Endothelial cell of umbilical vein (primary cell): ENCODE results near the gene KLHL36. TPM values are rescaled to one million over a fixed set of nuclear protein-coding genes. Genes with fewer than 3 reads are reported as not detected.

ENCODE experiments used
- BruUV-seq: library from RNA; stranded (reverse); fragments of 400-500 nt; replicated peaks from 2 replicates; lab custom pipeline; 2021; lab: Mats Ljungman, UMichigan
- CTCF ChIA-PET: fragments of 300-600, 350-600 bp; sonication (Branson Sonifier 250); formaldehyde crosslinking; loops from one replicate; lab custom pipeline; 2021; ENCODE audit warnings: antibody characterized with exemption, inconsistent platforms; lab: Charles Lee
- POLR2A ChIA-PET: fragments of 300-600, 350-600 bp; sonication (Branson Sonifier 250); formaldehyde crosslinking; loops from one replicate; lab custom pipeline; 2021; ENCODE audit warnings: antibody characterized with exemption, inconsistent platforms; lab: Charles Lee
- DNase-seq: peaks from one replicate; pipeline ENCODE4 v3.0.0-alpha.2; 2011; ENCODE audit warnings: low read depth, low spot score
- FAIRE-seq: peaks from 2 replicates; lab custom pipeline; 2011; peaks lifted over from hg19 to GRCh38; lab: Jason Lieb, UNC
- H2AFZ ChIP-seq: 2 replicates; pipeline ENCODE4 v1.6.0; 2012; ENCODE audit warnings: low read depth, low read length, control low read depth, inconsistent platforms
- H3K27ac ChIP-seq: 2 replicates; pipeline ENCODE4 v1.5.1; 2011; ENCODE audit warnings: low read depth, mild to moderate bottlenecking, control low read depth, low read length, moderate library complexity; ENCODE audit not compliant: insufficient read depth
- H3K27me3 ChIP-seq, 2 experiments: 2 replicates each; pipeline versions ENCODE4 v1.6.0 to v1.6.1; 2011; ENCODE audit warnings: low read length in 2 of 2, mixed read lengths in 1 of 2; ENCODE audit not compliant: control insufficient read depth in 2 of 2, insufficient read depth in 2 of 2
- H3K36me3 ChIP-seq, 2 experiments: 2 replicates in 1 of 2; 3 replicates in 1 of 2; pipeline ENCODE4 v1.5.1; 2011; ENCODE audit warnings: low read length in 2 of 2, mild to moderate bottlenecking in 1 of 2, moderate library complexity in 1 of 2; ENCODE audit not compliant: control insufficient read depth in 2 of 2, insufficient read depth in 2 of 2; ENCODE audit errors: extremely low read depth in 1 of 2
- H3K4me1 ChIP-seq: 3 replicates; pipeline ENCODE4 v1.5.1; 2011; ENCODE audit warnings: mild to moderate bottlenecking, low read length; ENCODE audit not compliant: control insufficient read depth, insufficient read depth; ENCODE audit errors: extremely low read depth
- H3K4me2 ChIP-seq: 2 replicates; pipeline ENCODE4 v1.6.1; 2011; ENCODE audit warnings: low read length, control low read depth, mixed read lengths; ENCODE audit not compliant: insufficient read depth
- H3K4me3 ChIP-seq, 3 experiments: fragments of 200-600 bp in 1 of 3; sonication (generic), shearing (Covaris generic) in 1 of 3; replicated peaks in 1 of 3; 2 replicates each; pipeline ENCODE4 v1.5.1; 2011 to 2016; ENCODE audit warnings: control low read depth in 3 of 3, low read length in 3 of 3, mild to moderate bottlenecking in 2 of 3, inconsistent platforms in 1 of 3, low read depth in 1 of 3, moderate library complexity in 1 of 3; ENCODE audit not compliant: insufficient read depth in 1 of 3
- H3K79me2 ChIP-seq: 2 replicates; pipeline ENCODE4 v1.6.0; 2012; ENCODE audit warnings: low read length, inconsistent platforms; ENCODE audit not compliant: control insufficient read depth, insufficient read depth
- H3K9ac ChIP-seq: replicated peaks from 2 replicates; pipeline ENCODE3; 2011; ENCODE audit warnings: low read length, control low read depth; ENCODE audit not compliant: insufficient read depth; ENCODE audit errors: extremely low read depth
- H3K9me1 ChIP-seq: replicated peaks from 3 replicates; pipeline ENCODE4 v1.6.0; 2011; ENCODE audit warnings: mild to moderate bottlenecking, low read length; ENCODE audit not compliant: control insufficient read depth, insufficient read depth; ENCODE audit errors: extremely low read depth
- H3K9me3 ChIP-seq: replicated peaks from 2 replicates; pipeline ENCODE4 v1.5.1; 2012; ENCODE audit warnings: low read length, inconsistent platforms; ENCODE audit not compliant: control insufficient read depth, insufficient read depth
- H4K20me1 ChIP-seq: replicated peaks from 2 replicates; pipeline ENCODE3; 2011; ENCODE audit warnings: mild to moderate bottlenecking, low read length; ENCODE audit not compliant: control insufficient read depth, insufficient read depth; ENCODE audit errors: extremely low read depth
- EZH2 ChIP-seq: IDR thresholded peaks from 2 replicates; pipeline ENCODE4 v1.6.1; 2012; ENCODE audit warnings: borderline replicate concordance, low read depth, mild to moderate bottlenecking, moderate library complexity, low read length, inconsistent platforms; ENCODE audit not compliant: severe bottlenecking
- FOS ChIP-seq: IDR thresholded peaks from 2 replicates; pipeline ENCODE4 v1.6.1; 2011; ENCODE audit warnings: mild to moderate bottlenecking, low read length, moderate library complexity, borderline replicate concordance; ENCODE audit not compliant: insufficient read depth
- GATA2 ChIP-seq: IDR thresholded peaks from 2 replicates; pipeline ENCODE4 v1.7.0; 2011; ENCODE audit warnings: low read depth, mild to moderate bottlenecking, moderate library complexity, mixed read lengths, low read length; ENCODE audit not compliant: insufficient read length, insufficient read depth
- JUN ChIP-seq: IDR thresholded peaks from 2 replicates; pipeline ENCODE4 v1.6.1; 2011; ENCODE audit warnings: borderline replicate concordance, low read depth; ENCODE audit not compliant: insufficient read length, insufficient read depth
- MYC ChIP-seq: IDR thresholded peaks from one replicate; pipeline ENCODE4 v1.6.1; 2011; ENCODE audit warnings: mild to moderate bottlenecking, low read depth, low read length
- POLR2A ChIP-seq: IDR thresholded peaks from 2 replicates; pipeline ENCODE4 v1.6.1; 2012; ENCODE audit warnings: low read depth, mild to moderate bottlenecking, control low read depth, low read length
- POLR2AphosphoS5 ChIP-seq: IDR thresholded peaks from 2 replicates; pipeline ENCODE4 v1.6.1; 2012; ENCODE audit warnings: low read depth, mild to moderate bottlenecking, control low read depth, low read length, moderate library complexity; ENCODE audit not compliant: insufficient read depth
- dilution Hi-C: fragments of 300-500 bp; cut with MboI; formaldehyde crosslinking; loops from one replicate; pipeline ENCODE4 v1.15.0; 2019; ENCODE audit warnings: low sequenced_read_pairs; ENCODE audit not compliant: extremely low pct_ligation_motif_present
- intact Hi-C: fragments of 100-400 bp; cut with micrococcal nuclease; formaldehyde crosslinking; loops from one replicate; pipeline ENCODE4 v1.10.0; 2022
- polyA plus RNA-seq, 4 experiments: library from polyadenylated mRNA; depleted of rRNA in 3 of 4; stranded (reverse) in 3 of 4; unstranded in 1 of 4; fragments of >200 nt; gene quantifications; 2 replicates each; pipeline versions ENCODE4 v1.2.1 to v1.2.3, GENCODE V29; 2011 to 2012; ENCODE audit warnings: missing spikeins in 1 of 4
- total RNA-seq: library from RNA; stranded (reverse); gene quantifications from 2 replicates; pipeline ENCODE4 v1.2.3, GENCODE V29; 2021
- TF ChIP-seq, protein P1 (sequence below): IDR thresholded peaks from 2 replicates; pipeline ENCODE4 v1.6.1; 2011; ENCODE audit not compliant: insufficient read depth, insufficient read length
- TF ChIP-seq, protein P2 (sequence below), 2 donors: IDR thresholded peaks; 1 replicate in 1 of 2; 2 replicates in 1 of 2; pipeline ENCODE4 v1.5.1; 2011; ENCODE audit warnings: low read length in 2 of 2, mild to moderate bottlenecking in 2 of 2, moderate library complexity in 2 of 2, control low read depth in 1 of 2, inconsistent platforms in 1 of 2, low read depth in 1 of 2; ENCODE audit not compliant: insufficient read depth in 1 of 2; ENCODE audit errors: extremely low read depth in 1 of 2

Gene KLHL36
- total and polyA plus RNA-seq, 2 donors (not counting 3 experiments of a cell fraction or from before 2014, with no cell fraction given), result 31.3 to 38.8 TPM

DNA sequence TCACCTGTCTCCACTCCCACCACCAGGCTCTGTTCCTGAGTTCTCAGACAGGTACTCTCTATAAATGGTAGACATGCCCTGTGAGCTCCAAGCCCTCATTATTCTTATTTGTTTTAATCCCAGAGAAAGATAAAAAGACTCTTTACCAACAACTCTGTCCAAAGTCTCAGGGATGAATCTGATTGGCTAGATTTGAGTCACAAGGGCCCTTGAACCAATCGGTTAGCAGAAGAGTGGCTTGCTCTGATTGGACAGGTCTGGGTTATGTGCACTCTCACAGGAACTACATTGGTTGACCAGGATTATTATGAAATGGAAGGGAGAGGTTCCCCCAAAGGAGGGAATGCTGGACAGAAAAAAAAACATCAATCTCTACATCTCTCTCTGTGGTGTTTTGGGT lies 37.9 kb upstream of the KLHL36 start:
- no peaks in the 10 kb centered on the region for H3K9me3 ChIP-seq
- no peak overlapping the region for H3K9ac ChIP-seq
- peaks cover 0 to 5% of the 10 kb centered on the region in 2 experiments for H3K36me3 ChIP-seq
- peaks cover 9% of the 10 kb centered on the region for H3K4me1 ChIP-seq
- POLR2A ChIA-PET, result no interaction called here
- no peaks in the 10 kb centered on the region for H3K27me3 ChIP-seq
- no peak for FAIRE-seq
- no peak overlapping the region for H2AFZ ChIP-seq
- no TSS peak for BruUV-seq
- DNase-seq, result no peak
- CTCF ChIA-PET, result interaction anchor here (0.8 kb wide), 1 partner anchor 99 kb away, joined by 3 read pairs; no protein-coding TSS in a partner anchor
- H3K79me2 ChIP-seq, result peaks cover 81% of the 10 kb centered on the region
- no peak for TF ChIP-seq POLR2AphosphoS5
- TF ChIP-seq, protein P1, sequence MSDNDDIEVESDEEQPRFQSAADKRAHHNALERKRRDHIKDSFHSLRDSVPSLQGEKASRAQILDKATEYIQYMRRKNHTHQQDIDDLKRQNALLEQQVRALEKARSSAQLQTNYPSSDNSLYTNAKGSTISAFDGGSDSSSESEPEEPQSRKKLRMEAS, result no peak
- TF ChIP-seq, protein P2, sequence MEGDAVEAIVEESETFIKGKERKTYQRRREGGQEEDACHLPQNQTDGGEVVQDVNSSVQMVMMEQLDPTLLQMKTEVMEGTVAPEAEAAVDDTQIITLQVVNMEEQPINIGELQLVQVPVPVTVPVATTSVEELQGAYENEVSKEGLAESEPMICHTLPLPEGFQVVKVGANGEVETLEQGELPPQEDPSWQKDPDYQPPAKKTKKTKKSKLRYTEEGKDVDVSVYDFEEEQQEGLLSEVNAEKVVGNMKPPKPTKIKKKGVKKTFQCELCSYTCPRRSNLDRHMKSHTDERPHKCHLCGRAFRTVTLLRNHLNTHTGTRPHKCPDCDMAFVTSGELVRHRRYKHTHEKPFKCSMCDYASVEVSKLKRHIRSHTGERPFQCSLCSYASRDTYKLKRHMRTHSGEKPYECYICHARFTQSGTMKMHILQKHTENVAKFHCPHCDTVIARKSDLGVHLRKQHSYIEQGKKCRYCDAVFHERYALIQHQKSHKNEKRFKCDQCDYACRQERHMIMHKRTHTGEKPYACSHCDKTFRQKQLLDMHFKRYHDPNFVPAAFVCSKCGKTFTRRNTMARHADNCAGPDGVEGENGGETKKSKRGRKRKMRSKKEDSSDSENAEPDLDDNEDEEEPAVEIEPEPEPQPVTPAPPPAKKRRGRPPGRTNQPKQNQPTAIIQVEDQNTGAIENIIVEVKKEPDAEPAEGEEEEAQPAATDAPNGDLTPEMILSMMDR (IDR thresholded peaks at IDR 0.05; ENCODE audit: extremely low read depth in 1 of 2, insufficient read depth in 1 of 2, low read depth in 1 of 2, low read length in 2 of 2), result no peak
- TF ChIP-seq FOS, result no peak
- TF ChIP-seq MYC, result no peak
- TF ChIP-seq GATA2, result no peak
- no peak for TF ChIP-seq JUN
- no peak for TF ChIP-seq EZH2
- TF ChIP-seq POLR2A, result no peak
- H3K27ac ChIP-seq, result no peak overlapping the region
- dilution Hi-C loops (loop anchor here (25.0 kb wide), 1 partner anchor 98 kb away; the partner anchor contains the start of gene MEAK7), intact Hi-C loops (no loop called here)
- no peaks in the 10 kb centered on the region for H3K9me1 ChIP-seq
- no peak overlapping the region for H3K4me2 ChIP-seq
- H4K20me1 ChIP-seq, result no peaks in the 10 kb centered on the region
- no peak overlapping the region for H3K4me3 ChIP-seq
